Epithelial cell of esophagus (primary cell): ENCODE measurements around the gene ADAM19.
"Not testable (repeated sequence)": the region's sequence is repeated elsewhere in the genome, so short reads cannot be mapped to it uniquely, and the experiment has no call there.

Experiments used
- DNase-seq: peaks from one replicate; pipeline ENCODE4 v3.0.0; 2010; ENCODE audit warnings: low read depth
- H3K4me3 ChIP-seq: 2 replicates; pipeline ENCODE4 v1.5.1; 2011; ENCODE audit warnings: mild to moderate bottlenecking, low read length, control low read depth
- TF ChIP-seq, protein P1 (sequence below): IDR thresholded peaks from 2 replicates; pipeline ENCODE4 v1.5.1; 2011; ENCODE audit warnings: low read depth, mild to moderate bottlenecking, low read length, control low read depth, inconsistent platforms; ENCODE audit not compliant: insufficient read depth; ENCODE audit errors: missing control alignments

The ADAM19 gene

DNA sequence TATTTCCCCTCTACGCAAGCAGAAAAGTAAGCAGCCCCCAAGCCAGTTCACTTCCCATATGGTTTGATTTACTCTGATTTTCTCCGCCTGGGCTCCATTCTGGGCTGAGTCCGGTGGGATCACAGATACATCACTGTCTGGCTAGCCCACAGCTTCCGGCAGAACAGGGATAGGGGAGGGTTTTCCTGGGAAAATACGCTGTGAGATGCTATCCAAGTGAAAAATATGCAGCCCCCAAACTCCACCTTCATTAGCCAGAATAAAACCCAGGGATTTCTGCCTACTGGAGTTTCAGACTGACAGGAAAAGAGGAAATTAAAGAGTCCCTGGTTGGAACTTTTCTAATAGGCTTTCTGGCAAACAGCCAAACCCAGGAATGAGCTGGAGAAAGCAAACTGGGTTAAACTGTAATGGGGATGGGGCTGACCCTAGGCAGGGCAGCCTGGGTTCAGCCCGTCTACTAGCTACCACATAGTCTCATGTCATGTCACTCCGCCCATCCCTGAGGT is 132.5 kb downstream of the ADAM19 start:
- no peak for DNase-seq
- TF ChIP-seq, protein P1, sequence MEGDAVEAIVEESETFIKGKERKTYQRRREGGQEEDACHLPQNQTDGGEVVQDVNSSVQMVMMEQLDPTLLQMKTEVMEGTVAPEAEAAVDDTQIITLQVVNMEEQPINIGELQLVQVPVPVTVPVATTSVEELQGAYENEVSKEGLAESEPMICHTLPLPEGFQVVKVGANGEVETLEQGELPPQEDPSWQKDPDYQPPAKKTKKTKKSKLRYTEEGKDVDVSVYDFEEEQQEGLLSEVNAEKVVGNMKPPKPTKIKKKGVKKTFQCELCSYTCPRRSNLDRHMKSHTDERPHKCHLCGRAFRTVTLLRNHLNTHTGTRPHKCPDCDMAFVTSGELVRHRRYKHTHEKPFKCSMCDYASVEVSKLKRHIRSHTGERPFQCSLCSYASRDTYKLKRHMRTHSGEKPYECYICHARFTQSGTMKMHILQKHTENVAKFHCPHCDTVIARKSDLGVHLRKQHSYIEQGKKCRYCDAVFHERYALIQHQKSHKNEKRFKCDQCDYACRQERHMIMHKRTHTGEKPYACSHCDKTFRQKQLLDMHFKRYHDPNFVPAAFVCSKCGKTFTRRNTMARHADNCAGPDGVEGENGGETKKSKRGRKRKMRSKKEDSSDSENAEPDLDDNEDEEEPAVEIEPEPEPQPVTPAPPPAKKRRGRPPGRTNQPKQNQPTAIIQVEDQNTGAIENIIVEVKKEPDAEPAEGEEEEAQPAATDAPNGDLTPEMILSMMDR: no peak

DNA sequence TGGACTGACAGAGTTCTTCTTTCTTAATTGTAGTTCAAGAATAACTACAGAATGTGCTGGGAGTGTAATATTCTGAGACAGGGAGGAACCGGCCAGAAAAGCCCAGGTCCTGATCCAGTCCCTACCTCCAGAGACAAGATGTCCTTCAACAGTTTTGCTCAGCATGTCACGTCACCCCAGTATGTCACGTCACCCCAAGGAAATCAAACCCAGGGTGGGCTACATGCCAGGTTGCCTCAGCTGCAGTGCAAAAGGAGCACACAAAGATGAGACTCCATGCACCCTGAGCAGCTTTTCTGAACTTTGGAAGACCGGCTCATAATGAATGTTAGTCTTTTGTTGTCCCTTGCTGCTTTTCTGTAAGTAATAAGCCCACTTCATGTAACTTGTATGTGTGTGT is 141.5 kb downstream of the ADAM19 start:
- DNase-seq: no peak
- TF ChIP-seq, protein P1: no peak
- no peak overlapping the region for H3K4me3 ChIP-seq

More for the DNA sequence above, 132.5 kb downstream of the ADAM19 start:
- H3K4me3 ChIP-seq: no peak overlapping the region

DNA sequence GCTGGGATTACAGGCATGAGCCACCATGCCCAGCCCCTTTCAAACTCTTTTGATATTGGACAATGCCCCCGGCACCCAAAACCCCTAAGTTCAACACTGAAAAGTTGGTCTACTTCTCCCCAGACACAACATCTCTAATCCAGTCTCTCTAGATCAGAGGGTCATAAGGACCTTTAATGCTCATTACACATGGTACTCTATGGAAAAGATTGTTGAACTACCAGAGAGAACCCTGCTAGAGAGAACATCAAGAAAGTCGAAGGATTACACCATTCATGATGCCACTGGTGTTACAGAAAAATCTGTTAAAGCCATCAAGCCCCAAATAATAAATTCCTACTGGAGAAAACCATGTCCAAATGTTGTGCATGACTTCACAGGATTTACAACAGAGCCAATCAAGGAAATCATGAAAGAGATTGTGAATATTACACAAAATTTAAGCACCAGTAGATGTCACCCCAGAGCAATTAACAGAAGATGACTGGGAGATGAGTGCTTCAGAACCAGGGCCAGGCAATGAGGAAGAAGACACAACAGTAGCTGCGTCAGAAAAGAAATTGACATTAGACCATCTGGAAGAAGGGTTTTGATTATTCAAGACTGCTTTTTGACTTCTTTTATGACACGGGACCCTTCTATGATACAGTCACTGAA is 143.9 kb downstream of the ADAM19 start:
- TF ChIP-seq, protein P1: peak; percentile 54
- H3K4me3 ChIP-seq: no peak overlapping the region
- peak; percentile 75 for DNase-seq

DNA sequence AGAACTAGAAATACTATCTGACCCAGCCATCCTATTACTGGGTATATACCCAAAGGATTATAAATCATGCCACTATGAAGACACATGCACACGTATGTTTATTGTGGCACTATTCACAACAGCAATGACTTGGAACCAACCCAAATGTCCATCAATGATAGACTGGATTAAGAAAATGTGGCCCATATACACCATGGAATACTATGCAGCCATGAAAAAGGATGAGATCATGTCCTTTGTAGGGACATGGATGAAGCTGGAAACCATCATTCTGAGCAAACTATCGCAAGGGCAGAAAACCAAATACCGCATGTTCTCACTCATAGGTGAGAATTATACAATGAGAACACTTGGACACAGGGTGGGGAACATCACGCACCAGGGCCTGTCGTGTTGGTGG is 145.7 kb downstream of the ADAM19 start:
- DNase-seq, H3K4me3 ChIP-seq: not testable (repeated sequence)
